ENCODE measurements around the gene CTNNA2.

- TF ChIP-seq CTCF (IDR thresholded peaks at IDR 0.05): no peak
- TF ChIP-seq POLR2A (IDR thresholded peaks at IDR 0.05): no peak
Measured at GRCh38 chr2:79792090-79792489, 279.2 kb downstream of the CTNNA2 start.
